ENCODE measurements around the gene HMG20B.

HMG20B gene

GRCh38 chr19:3608079-3608641 lies 35.4 kb downstream of the HMG20B start:
- no peak for DNase-seq

- no peak for DNase-seq
Observed at GRCh38 chr19:3608750-3609322, 36.1 kb downstream of the HMG20B start.

DNA sequence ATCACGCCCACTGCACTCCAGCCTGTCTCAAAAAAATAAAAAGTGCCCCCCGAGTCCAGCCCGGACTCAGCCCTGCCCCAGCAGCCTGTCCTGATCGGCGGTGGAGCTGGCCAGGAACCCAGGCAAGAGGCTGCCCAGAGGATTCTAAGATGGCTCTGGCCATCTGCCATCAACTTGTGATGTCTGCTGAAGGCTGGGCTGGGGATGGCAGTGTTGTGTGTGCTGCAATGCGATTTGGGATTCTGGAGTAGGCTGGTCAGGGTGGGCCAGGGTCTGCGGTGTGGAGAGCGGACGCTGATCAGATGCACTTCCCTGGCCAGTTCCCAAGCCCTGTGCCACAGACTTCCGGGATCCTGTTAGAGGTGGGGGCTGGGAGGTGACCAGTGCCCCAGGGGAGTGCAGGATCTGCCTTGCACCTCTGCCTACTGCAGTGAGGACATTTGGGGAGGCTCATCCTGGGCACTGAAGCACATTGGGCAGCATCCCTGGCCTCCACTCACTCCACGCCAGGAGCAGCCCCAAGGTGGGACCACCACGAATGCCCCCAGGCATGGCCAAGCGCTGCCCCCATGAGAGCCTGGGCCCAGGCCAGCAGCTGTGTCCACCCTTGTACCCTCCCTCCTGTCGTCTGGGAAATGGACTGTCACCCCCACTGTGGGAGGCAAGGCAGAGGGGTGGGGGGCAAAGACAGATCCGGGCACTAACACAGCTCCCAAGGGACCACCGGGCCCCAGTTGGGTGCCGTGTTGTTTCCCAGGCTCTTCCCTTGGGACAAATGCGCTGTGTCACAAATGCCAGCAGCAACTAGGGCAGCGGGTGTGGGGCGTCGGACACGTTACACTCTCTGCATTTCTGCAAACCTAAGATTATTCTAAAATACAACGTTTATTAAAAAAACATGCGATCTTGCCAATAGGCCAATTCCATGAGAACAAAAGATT lies 37.3 kb downstream of the HMG20B start:
- DNase-seq: no peak

DNA sequence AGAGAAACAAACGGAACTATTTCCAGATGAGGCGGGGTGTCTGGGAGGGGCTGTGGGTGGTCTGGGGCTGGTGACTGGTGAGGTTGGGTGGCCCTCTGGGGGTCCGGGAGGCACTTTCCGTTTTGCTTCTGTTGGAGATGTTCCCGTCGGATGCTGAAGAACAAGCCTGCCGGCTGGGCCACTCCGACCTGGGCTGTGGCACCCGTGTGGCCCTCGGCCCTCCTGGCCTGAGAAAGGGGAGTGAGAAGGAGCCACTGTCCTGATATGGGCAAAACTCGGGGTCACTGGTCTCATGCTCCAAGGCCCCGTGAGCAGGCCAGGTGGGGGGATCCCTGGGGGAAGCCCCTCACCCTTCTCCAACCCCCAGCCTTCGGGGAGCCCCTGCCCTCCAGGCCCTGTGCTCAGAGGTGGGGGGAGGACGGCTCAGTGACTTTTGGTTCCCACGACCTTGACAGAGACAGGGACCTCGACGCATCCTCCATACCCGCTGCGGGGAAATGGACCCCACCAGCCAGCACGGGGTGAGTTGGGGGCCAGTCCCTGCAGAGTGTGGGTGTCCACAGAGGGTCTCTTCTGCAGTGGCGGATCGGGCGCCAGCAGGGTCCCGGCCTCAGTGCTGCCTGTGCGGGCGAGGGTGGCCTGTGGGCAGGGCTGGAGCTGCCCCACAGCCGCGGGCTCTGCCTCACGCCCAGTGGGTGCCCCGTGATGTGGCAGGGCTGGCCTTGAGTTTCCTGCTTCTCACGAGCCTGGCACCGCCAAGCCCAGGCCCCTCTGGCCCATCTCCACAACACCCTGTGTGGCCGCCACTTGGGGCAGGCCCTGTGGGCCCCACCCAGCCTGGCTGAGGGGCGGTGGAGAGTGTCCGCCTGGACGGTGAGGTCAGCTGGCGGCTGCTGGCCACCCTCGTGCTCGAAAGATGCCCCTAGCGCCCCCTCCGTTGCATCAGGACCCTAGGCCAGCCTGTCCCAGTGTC lies 38.3 kb downstream of the HMG20B start:
- no peak for DNase-seq

DNA sequence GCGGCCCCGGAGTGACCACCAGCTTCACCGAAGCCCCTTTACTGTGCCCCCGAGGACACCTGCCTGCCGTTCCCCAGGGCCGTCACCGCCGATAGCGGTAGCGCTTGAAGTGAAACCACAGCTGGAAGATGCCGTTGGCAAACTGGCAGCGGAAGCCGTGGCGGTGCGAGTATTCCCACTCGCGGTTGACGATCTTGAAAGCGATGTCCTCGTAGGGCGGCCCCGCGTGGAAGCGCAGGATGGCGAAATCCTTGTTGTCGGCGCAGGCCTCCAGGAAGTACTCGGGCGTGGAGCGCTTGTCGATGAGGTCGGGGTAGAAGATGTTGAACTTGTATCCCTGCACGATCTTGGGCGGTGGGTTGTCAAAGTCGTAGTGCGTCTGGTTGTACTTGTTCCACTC lies 39.1 kb downstream of the HMG20B start:
- no peak for DNase-seq

- DNase-seq: no peak
Observed at GRCh38 chr19:3612330-3612729, 39.6 kb downstream of the HMG20B start.

GRCh38 chr19:3612901-3613741 lies 40.4 kb downstream of the HMG20B start:
- DNase-seq: no peak

DNA sequence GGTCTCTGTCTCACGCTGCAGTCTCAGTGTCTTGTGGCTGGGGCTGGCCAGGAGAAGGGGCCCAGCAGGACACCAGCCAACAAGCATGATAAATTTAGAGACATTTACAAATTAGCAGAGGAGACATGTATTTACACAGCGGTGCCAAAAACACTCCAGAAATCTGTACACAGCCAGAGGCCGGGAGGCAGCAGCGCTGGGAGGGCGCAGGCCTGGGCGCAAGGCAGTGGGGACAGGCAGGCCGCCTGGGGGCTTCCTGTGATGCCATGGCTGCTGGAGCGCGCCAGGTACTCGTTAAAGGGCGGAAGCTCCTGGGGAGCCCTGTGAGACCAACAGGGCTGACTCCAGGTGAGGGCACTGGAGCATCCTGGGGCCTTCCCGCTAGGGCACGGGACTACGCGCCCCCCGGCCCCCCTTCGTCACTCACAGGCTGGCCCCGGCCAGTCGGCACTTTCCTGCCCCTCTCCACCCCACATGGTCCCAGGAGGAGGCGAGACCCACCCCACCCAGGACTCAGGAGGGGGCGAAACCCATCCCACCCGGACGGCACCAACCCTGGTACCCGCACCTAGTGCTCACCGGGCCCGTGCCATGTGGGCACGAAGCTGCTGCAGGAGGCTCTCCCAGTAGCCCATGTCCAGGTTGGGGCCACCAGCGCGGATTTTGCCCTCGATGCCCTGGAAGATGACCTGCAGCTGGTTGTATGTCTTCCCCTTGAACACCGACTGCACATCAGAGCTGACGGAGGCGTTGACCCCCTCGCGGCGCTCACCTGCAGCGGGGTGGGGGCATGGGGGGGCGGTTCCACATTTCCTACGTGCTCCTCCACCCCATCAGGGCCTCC lies 41.3 kb downstream of the HMG20B start:
- no peak for DNase-seq

GRCh38 chr19:3614858-3615505 lies 42.2 kb downstream of the HMG20B start:
- no peak for DNase-seq

DNA sequence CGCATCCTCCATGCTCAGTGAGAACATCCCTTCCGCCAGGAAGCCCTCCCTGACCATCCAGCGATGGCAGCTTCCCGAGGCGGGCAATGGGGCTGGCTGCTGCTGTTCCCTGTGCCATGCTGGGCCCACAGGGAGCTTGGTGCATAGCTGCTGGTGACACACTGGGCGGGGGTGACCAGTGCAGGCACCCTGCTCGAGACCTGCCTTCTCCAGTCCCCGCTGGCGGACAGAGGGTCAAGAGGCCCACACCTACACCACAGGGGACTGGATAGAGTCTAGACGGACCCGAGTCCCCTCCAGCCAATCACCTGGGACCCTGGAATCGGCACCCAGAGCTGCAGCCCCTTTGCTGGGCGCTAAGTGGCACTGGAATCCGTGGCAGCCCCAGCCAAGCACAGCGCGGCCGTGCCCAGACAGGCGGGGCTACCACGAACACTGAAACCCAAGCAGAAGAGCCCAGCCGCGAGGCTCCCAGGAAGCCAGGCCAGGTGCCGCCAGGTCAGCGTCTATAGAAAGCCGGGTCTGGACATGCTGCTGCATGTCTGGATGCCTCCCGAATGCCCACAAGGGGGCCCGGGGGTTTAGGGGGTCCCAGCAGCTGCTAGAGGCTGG lies 42.9 kb downstream of the HMG20B start:
- DNase-seq: no peak

GRCh38 chr19:3617463-3617862 lies 44.7 kb downstream of the HMG20B start:
- no peak for DNase-seq

- no peak for DNase-seq
Observed at GRCh38 chr19:3618144-3618810, 45.5 kb downstream of the HMG20B start.

DNA sequence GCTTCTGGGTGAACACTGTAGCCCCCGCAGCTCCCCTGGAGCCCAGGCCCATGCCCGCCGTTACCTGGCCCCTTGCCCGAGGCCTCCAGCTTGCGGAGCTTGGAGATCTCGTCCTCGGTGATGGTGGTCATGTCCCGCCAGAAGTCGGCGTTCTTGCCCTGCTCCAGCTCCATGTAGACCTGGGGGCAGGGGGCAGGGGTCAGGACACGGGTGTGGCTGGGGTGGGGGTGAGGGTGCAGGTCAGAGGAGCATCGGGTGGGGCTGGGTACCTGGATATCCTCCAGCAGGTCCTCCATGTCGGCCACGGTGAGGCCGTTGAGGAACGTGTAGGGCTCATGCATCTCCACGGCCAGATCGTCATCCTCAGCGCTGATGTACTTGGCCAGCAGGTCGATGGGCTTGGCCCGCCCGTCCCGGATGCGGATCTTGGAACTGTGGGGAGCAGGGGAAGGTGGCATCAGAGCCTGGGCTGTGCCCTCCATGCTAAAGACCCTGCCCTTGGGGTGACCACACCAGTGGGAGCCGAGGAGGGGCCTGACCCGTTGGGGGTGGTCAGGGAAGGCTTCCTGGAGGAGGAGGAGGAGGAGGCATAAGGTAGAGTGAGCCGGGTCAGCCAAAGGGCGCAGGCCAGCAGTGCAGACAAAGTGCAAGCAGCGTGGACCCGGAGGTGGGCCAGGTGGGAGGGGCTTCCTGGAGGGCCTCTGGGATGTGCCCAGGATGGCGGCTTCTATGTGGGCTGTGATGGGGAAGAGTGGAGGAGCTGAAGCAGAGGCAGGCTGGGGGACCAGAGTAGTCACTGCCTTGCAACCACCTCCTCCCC lies 46.3 kb downstream of the HMG20B start:
- no peak for DNase-seq

DNA sequence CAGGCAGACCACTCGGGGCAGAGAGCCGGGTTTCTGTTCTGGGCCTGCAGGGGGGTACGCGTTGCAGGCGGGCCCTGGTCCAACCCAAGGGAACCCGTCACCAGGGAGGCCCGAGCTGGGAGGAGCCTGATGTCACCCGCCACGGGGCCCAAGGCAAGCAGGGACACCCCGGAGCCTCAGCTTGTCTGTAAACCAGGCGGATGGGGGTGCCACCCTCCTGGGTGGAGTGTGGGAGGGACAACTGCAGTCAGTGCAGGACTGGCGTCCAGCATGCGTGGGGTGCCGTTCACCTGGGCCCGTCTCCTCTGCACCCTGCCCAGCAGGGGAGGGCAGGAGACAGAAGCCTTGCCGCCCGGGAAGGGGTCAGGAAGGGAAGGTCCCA lies 46.9 kb downstream of the HMG20B start:
- no peak for DNase-seq

DNA sequence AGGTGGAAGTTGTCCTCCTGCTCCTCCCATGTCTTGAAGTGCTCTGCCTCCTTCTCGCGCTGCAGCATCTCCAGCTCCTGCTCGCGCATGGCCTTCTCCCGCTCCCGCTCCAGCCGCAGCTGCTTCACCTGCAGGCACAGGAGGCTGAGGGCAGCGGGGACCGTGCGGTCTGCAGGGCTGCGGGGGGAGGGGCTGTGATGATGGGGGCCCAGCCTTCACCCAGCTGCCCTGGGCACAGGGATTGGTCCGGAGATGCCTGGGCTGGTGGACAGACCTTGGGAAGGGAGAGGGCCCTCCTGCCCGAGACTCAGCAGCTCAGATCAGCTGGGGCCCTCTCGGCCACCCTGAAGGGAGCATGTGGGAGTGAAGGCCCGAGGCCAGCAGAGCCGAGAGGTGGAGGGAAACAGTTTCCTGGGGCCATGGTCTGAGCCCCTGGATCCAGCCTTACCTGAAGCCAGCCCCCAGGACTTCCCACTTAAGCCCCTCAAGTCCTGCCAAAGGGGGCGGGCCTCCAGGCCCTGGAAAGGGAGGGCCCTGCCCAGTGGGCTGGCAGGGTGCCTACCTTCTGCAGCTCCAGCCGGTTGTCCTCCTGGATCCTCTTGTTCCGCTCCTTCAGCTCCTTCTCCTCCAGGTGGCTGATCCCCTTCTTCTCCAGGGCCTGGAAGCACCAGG lies 47.5 kb downstream of the HMG20B start:
- no peak for DNase-seq

- no peak for DNase-seq
Observed at GRCh38 chr19:3620817-3621547, 48.2 kb downstream of the HMG20B start.

DNA sequence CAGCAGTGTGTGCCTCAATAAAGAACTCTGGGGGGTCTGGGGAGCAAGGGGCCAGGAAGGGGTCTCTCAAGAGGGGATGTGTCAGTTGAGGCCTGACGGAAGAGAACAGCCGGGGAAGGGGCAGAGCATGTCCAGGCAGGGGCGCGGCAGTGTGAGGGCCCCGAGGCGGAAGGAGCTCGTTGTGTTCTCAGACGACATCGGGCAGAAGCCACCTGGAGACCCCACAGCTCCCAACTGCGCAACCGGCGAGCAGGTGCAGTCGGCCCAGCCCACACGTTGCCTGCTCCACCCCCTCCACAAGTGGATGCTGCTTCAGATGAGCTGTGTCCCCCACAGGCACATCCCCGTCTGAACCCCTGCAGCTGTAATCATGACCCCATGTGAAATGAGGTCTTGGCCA lies 48.9 kb downstream of the HMG20B start:
- no peak for DNase-seq
